Esophagus muscularis mucosa (tissue), 4 donors: ENCODE results near the gene MAN2C1.
A peak's percentile ranks its signal among the peaks of the same experiment; 100 is the strongest.

Source experiments
- CTCF ChIP-seq, 3 experiments: fragments of 200-600 bp in 2 of 3; fragments of 450-650 bp in 1 of 3; sonication (generic) in 2 of 3; IDR thresholded peaks; one replicate each; pipeline ENCODE4 v1.5.1; 2017 to 2019; ENCODE audit warnings: antibody characterized with exemption in 3 of 3, mild to moderate bottlenecking in 2 of 3, moderate library complexity in 1 of 3
- EP300 ChIP-seq: sonication (generic); formaldehyde crosslinking; IDR thresholded peaks from one replicate; pipeline ENCODE4 v1.6.1; 2017; ENCODE audit warnings: antibody characterized with exemption
- POLR2AphosphoS5 ChIP-seq, 2 donors: sonication (generic); formaldehyde crosslinking; IDR thresholded peaks; one replicate each; pipeline ENCODE4 v1.6.1; 2017; ENCODE audit warnings: antibody characterized with exemption in 2 of 2

- TF ChIP-seq CTCF (IDR thresholded peaks at IDR 0.05) (no peak), EP300 (no peak), POLR2AphosphoS5 (IDR thresholded peaks at IDR 0.05) (peak in 1 of 2 donors; percentile 13)
Measured at GRCh38 chr15:75389791-75390382, 21.5 kb upstream of the MAN2C1 start.
